Right lobe of liver (tissue), 4 donors: ENCODE data around the gene PPM1B.

Experiments used
- CTCF ChIP-seq, 4 donors: fragments of 200-600 bp in 3 of 4; fragments of 450-650 bp in 1 of 4; IDR thresholded peaks; one replicate each; pipeline versions ENCODE4 v1.5.1 to v1.8.0; 2016 to 2022; ENCODE audit warnings: antibody characterized with exemption in 4 of 4, mild to moderate bottlenecking in 2 of 4
- POLR2A ChIP-seq: fragments of 450-650 bp; IDR thresholded peaks from one replicate; pipeline ENCODE4 v1.6.1; 2017; ENCODE audit warnings: antibody characterized with exemption, mild to moderate bottlenecking
- donor health status: DM: no; HTN: no; CAD: no.
- donor health status: DM: no; HTN: no; CAD: no.
- donor health status: DM: no; HTN: yes; CAD: no.

GRCh38 chr2:44237221-44237620 lies 68.5 kb downstream of the PPM1B start:
- TF ChIP-seq POLR2A (no peak), CTCF (IDR thresholded peaks at IDR 0.05) (no peak)
